OCI-LY3 (cell line): ENCODE data around the gene POLR1F.

Experiments used
- EZH2phosphoT487 ChIP-seq: fragments of 200-600 bp; shearing (Covaris generic); IDR thresholded peaks from 2 replicates; pipeline ENCODE4 v1.6.1; 2018; ENCODE audit warnings: antibody characterized with exemption, mixed run types, low read depth
- TF ChIP-seq, protein P1 (sequence below): fragments of 200-600, 300-600 bp; sonication (generic); IDR thresholded peaks from 2 replicates; pipeline ENCODE4 v1.5.1; 2014; ENCODE audit warnings: antibody characterized with exemption, low read length, low read depth

DNA sequence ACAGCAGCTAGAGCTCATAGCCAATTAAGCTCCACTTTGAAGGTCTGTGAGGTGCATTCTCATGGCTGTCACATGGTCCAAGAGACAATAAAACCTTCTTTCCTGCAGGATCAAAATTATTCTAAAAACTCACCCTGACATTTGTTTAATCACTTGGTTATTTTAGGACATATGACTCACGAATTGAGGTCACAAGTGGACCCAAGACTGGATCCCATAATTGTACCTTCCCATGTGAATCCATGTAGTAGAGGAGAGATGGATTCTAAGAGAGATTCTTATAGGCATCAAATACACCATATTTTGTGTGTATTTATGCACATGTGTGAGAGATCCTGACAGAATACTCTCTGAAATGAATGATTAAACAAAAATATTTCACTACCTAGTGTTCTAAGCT, 18.1 kb downstream of the POLR1F start:
- TF ChIP-seq, protein P1, sequence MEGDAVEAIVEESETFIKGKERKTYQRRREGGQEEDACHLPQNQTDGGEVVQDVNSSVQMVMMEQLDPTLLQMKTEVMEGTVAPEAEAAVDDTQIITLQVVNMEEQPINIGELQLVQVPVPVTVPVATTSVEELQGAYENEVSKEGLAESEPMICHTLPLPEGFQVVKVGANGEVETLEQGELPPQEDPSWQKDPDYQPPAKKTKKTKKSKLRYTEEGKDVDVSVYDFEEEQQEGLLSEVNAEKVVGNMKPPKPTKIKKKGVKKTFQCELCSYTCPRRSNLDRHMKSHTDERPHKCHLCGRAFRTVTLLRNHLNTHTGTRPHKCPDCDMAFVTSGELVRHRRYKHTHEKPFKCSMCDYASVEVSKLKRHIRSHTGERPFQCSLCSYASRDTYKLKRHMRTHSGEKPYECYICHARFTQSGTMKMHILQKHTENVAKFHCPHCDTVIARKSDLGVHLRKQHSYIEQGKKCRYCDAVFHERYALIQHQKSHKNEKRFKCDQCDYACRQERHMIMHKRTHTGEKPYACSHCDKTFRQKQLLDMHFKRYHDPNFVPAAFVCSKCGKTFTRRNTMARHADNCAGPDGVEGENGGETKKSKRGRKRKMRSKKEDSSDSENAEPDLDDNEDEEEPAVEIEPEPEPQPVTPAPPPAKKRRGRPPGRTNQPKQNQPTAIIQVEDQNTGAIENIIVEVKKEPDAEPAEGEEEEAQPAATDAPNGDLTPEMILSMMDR = no peak
- TF ChIP-seq EZH2phosphoT487 = no peak
